Articular chondrocyte of knee joint (primary cell): ENCODE measurements around the gene OOEP. TPM values are rescaled to one million over a fixed set of nuclear protein-coding genes. Genes with fewer than 3 reads are reported as not detected.

Source experiments
- small RNA-seq: library from RNA; depleted of rRNA; stranded (forward); fragments of <200 nt; gene quantifications from one replicate; pipeline ENCODE3, GENCODE V24; 2012
- total RNA-seq: library from RNA; depleted of rRNA; stranded (reverse); fragments of >200 nt; gene quantifications from 2 replicates; pipeline ENCODE4 v1.2.3, GENCODE V29; 2012

OOEP gene
- total RNA-seq = 0.39 and 0.43 TPM in 2 replicates

GRCh38 chr6:73369563-73369962, at the start of gene OOEP:
Gene OOEP (minus strand): TSS chr6:73369897. CDS start chr6:73369792, 105 bp downstream.

GRCh38 chr6:73394577-73395354, 25.1 kb upstream of the OOEP start, which contains the start of gene DDX43:
Gene DDX43 (plus strand): TSS chr6:73394828. CDS start chr6:73394906, 78 bp downstream.

GRCh38 chr6:73362358-73362757, 7.3 kb downstream of the OOEP start, which contains the start of gene KHDC3L:
Gene KHDC3L (plus strand): TSS chr6:73362658. CDS start chr6:73362730, 72 bp downstream.

DNA sequence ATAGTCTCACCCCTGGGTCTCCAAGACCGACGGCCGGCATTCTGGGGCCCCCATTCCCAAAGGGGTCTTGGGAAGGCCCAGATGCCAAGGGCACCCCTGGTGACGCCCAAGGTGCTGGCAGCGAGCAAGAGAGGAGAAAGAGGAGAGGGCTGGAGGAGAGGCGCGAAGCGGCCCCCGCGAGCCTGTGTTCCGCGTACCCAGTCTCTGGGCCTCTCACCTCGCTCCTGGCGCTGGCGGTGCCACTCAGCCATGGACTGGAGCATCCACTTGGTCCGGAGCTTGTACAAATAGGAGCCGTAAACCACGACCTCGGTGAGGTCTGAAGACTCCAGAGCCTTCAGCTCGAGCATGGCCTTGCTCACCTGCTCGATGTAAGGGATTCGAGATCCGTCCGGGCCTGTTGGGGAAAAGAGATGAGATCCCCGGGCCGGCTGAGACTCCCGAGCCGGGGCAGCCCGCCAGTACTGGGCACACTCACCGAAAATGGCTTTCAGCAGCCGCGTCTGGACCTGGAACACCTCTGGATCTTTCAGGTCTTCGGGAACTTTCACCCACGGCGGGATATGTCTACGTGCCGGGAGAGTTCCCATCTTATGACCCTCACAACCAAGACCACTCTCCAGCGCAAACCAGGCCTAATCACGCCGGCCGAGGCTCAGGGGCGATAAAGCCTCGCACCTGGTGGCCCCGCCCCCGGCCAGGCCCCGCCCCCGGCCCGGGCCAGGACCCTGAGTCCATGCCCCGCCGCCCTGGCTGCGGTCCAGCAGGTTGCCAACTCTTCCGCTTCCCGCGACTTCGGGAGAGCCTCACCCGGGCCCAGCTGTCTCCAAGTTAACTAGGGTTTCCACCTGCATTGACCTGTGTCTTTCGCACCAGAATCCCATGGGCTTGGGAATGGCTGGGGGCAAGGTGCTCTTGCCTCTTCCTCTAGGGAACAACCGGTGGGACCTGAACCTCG, 15.8 kb downstream of the OOEP start, which contains the start of gene DPPA5:
Gene DPPA5, minus strand, starts transcription at position 641 of the 958 bp plus-strand sequence. Its CDS starts 51 bp downstream, at position 590.

Small RNA genes lying within 50 kb of the gene (small RNA-seq; reads per million reads assigned to genes)
- gene RPL39P3 = not detected

Other genes starting within 250 kb of the OOEP start
- 0.26 and 0.54 TPM in 2 replicates for gene KHDC1L, start 144.4 kb downstream of the OOEP start, total RNA-seq
- 3.6 and 4.7 TPM in 2 replicates for gene KHDC1, start 106.7 kb downstream of the OOEP start, total RNA-seq
- not detected in 2 replicates for gene DPPA5, start 15.6 kb downstream of the OOEP start, total RNA-seq
- not detected in 2 replicates for gene KHDC3L, start 7.2 kb downstream of the OOEP start, total RNA-seq
- gene DDX43, start 24.9 kb upstream of the OOEP start, total RNA-seq = 2.8 and 4.6 TPM in 2 replicates
- gene CGAS, start 82.4 kb upstream of the OOEP start, total RNA-seq = 7.2 and 7.9 TPM in 2 replicates
- gene MTO1, start 91.8 kb upstream of the OOEP start, total RNA-seq = 37.0 and 42.9 TPM in 2 replicates
- gene EEF1A1, start 151.1 kb upstream of the OOEP start, total RNA-seq = 21,304 and 25,157 TPM in 2 replicates